Esophagus squamous epithelium (tissue), 4 donors: ENCODE measurements around the gene TAOK1.

Source experiments
- CTCF ChIP-seq, 6 experiments: fragments of 450-650 bp in 4 of 6; fragments of 200-600 bp in 2 of 6; sonication (generic) in 2 of 6; IDR thresholded peaks; one replicate each; pipeline ENCODE4 v1.5.1; 2016 to 2019; ENCODE audit warnings: antibody characterized with exemption in 6 of 6, mild to moderate bottlenecking in 4 of 6, moderate library complexity in 4 of 6
- POLR2A ChIP-seq, 4 donors: fragments of 450-650 bp; IDR thresholded peaks; one replicate each; pipeline ENCODE4 v1.6.1; 2017; ENCODE audit warnings: antibody characterized with exemption in 4 of 4, mild to moderate bottlenecking in 4 of 4, moderate library complexity in 3 of 4

GRCh38 chr17:29578626-29579485 lies 188.7 kb downstream of the TAOK1 start:
- no peak for TF ChIP-seq CTCF (IDR thresholded peaks at IDR 0.05)
- TF ChIP-seq POLR2A (IDR thresholded peaks at IDR 0.05), result no peak
